ENCODE measurements around the gene AKAP10. TPM values are rescaled to one million over a fixed set of nuclear protein-coding genes. Genes with fewer than 3 reads are reported as not detected.

Gene AKAP10
- total and polyA plus RNA-seq, 10 of the 15 experiments (the other 5 are each of a cell fraction or from before 2014, with no cell fraction given) = 4.3 to 23.7 (median 14.7) TPM

GRCh38 chr17:19937522-19937921, 40.1 kb downstream of the AKAP10 start:
- Histone ChIP-seq H3K9ac (ENCODE audit: control insufficient read depth, insufficient read depth, low read length) (no peak overlapping the region), H3K9me3 (replicated peaks; ENCODE audit: control insufficient read depth, insufficient read depth, low read length) (no peaks in the 10 kb centered on the region), H3K79me2 (ENCODE audit: control insufficient read depth, insufficient read depth, low read length) (no peaks in the 10 kb centered on the region), H3K36me3 (ENCODE audit: control insufficient read depth in 2 of 2, insufficient read depth in 2 of 2, low read length in 1 of 2) (peaks cover 6 to 34% of the 10 kb centered on the region in 2 experiments), H3K4me2 (ENCODE audit: control insufficient read depth, insufficient read depth) (no peak overlapping the region), H3K27ac (ENCODE audit: control insufficient read depth, insufficient read depth) (no peak overlapping the region), H3K27me3 (replicated peaks in 1 of 2; ENCODE audit: control insufficient read depth in 2 of 2, insufficient read depth in 2 of 2, low read length in 1 of 2) (no peaks in the 10 kb centered on the region), H2AFZ (ENCODE audit: control insufficient read depth, low read depth, low read length) (no peak overlapping the region), H3K4me3 (no peak overlapping the region), H4K20me1 (ENCODE audit: control insufficient read depth, insufficient read depth) (no peaks in the 10 kb centered on the region), H3K4me1 (ENCODE audit: control insufficient read depth, insufficient read depth, low read length) (no peaks in the 10 kb centered on the region)
- intact Hi-C loops (cut with micrococcal nuclease; ENCODE audit: unreplicated experiment) = no loop called here
- ChIA-PET POLR2A (no interaction called here), RAD21 (ENCODE audit: unreplicated experiment) (no interaction called here), CTCF (no interaction called here), SMC1A (ENCODE audit: uncharacterized antibody, unreplicated experiment) (no interaction called here)
- WGBS (ENCODE audit: insufficient coverage, insufficient replicate concordance, low lambda C conversion rate, missing lambda C conversion rate) = 93% methylated on average over 2 of the region's 2 CpGs
- in situ Hi-C loops (cut with MboI) = no loop called here
- no peak for DNase-seq (ENCODE audit: low read depth, low spot score)
- no peak for FAIRE-seq
- no peak for ATAC-seq
- BruUV-seq (replicated peaks) = no TSS peak
- no peak for TF ChIP-seq BMI1 (IDR thresholded peaks at IDR 0.05; ENCODE audit: borderline replicate concordance)
- TF ChIP-seq SRF (IDR thresholded peaks at IDR 0.05; ENCODE audit: low read depth in 2 of 2, low read length in 2 of 2) = no peak
- TF ChIP-seq NFYA (IDR thresholded peaks at IDR 0.05; ENCODE audit: borderline replicate concordance, low read depth, low read length) = no peak

GRCh38 chr17:19935169-19935568, 42.5 kb downstream of the AKAP10 start:
- Histone ChIP-seq H3K9ac (ENCODE audit: control insufficient read depth, insufficient read depth, low read length) (no peak overlapping the region), H3K4me2 (ENCODE audit: control insufficient read depth, insufficient read depth) (no peak overlapping the region), H4K20me1 (ENCODE audit: control insufficient read depth, insufficient read depth) (no peaks in the 10 kb centered on the region), H3K27ac (ENCODE audit: control insufficient read depth, insufficient read depth) (no peak overlapping the region), H3K79me2 (ENCODE audit: control insufficient read depth, insufficient read depth, low read length) (no peaks in the 10 kb centered on the region), H2AFZ (ENCODE audit: control insufficient read depth, low read depth, low read length) (no peak overlapping the region), H3K4me1 (ENCODE audit: control insufficient read depth, insufficient read depth, low read length) (no peaks in the 10 kb centered on the region), H3K36me3 (ENCODE audit: control insufficient read depth in 2 of 2, insufficient read depth in 2 of 2, low read length in 1 of 2) (peaks cover 3 to 42% of the 10 kb centered on the region in 2 experiments), H3K27me3 (replicated peaks in 1 of 2; ENCODE audit: control insufficient read depth in 2 of 2, insufficient read depth in 2 of 2, low read length in 1 of 2) (no peaks in the 10 kb centered on the region), H3K9me3 (replicated peaks; ENCODE audit: control insufficient read depth, insufficient read depth, low read length) (no peaks in the 10 kb centered on the region), H3K4me3 (no peak overlapping the region)
- ATAC-seq (no peak), FAIRE-seq (no peak), DNase-seq (ENCODE audit: low read depth, low spot score) (no peak)
- POLR2A ChIA-PET = no interaction called here
- in situ Hi-C loops (cut with MboI) (no loop called here), intact Hi-C loops (cut with micrococcal nuclease; ENCODE audit: unreplicated experiment) (no loop called here)
- CTCF ChIA-PET = no interaction called here
- no peak for TF ChIP-seq FOXM1 (IDR thresholded peaks at IDR 0.05; ENCODE audit: low read depth, low read length)
- 96% methylated on average over 2 of the region's 2 CpGs for WGBS (ENCODE audit: insufficient coverage, insufficient replicate concordance, low lambda C conversion rate, missing lambda C conversion rate)
- RAD21 ChIA-PET (ENCODE audit: unreplicated experiment) = no interaction called here
- SMC1A ChIA-PET (ENCODE audit: uncharacterized antibody, unreplicated experiment) = interaction anchor here (0.9 kb wide), 1 partner anchor 8 kb away, joined by 3 read pairs; no protein-coding TSS in a partner anchor
- TSS peak; percentile 28 for BruUV-seq (replicated peaks)
